HG03378 (cell line): ENCODE measurements around the gene TTC23.

Source experiments
- ATAC-seq: cut with Tn5 transposase; IDR thresholded peaks from one replicate; pipeline ENCODE4 v1.9.1; 2021; ENCODE audit warnings: mild to moderate bottlenecking, moderate library complexity; ENCODE audit not compliant: unreplicated experiment

The TTC23 gene

GRCh38 chr15:99249270-99249841, at the start of gene TTC23:
TTC23 (minus strand) TSS chr15:99249581; CDS start chr15:99228712, 20,869 bp downstream.
- no peak for ATAC-seq

DNA sequence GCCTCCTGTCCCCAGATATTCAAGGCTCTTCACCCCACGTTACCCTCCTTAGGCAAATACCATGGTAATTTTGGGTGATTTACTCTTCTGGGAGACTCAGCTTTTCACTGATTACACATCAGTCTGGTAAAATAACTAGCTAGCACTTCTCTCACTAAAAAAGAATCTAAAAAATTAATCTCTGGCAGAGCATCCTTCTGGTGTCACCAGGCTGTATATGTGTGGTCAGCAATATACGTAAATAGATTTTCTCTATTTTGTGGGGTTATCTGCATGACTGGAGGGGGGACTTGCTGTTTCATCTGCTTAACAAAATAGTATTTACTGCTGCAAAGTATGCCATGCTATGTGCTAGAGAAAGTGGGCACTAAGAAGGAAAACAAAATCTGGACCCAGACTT, 47.0 kb upstream of the TTC23 start:
- no peak for ATAC-seq

GRCh38 chr15:99295840-99296239, 46.5 kb upstream of the TTC23 start:
- no peak for ATAC-seq

GRCh38 chr15:99291643-99292042, 42.3 kb upstream of the TTC23 start:
- ATAC-seq = no peak

DNA sequence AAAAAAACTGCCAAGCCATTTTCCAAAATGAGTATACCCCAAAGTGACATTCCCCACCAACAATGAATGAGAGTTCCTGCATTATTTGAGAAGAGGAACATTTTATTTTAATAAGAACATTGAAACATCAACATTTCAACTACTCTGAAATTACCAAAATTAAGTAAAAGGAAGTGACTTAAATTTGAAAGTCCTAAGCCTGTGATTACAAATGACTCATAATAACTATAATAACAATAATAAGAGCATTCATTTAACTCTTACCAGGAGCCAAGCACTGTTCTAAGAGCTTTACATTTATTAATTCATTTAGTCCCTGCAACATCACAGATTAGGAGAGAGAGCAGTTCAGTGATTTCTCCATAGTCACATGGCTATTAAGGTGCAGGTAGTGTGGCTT, 34.3 kb upstream of the TTC23 start:
- no peak for ATAC-seq

DNA sequence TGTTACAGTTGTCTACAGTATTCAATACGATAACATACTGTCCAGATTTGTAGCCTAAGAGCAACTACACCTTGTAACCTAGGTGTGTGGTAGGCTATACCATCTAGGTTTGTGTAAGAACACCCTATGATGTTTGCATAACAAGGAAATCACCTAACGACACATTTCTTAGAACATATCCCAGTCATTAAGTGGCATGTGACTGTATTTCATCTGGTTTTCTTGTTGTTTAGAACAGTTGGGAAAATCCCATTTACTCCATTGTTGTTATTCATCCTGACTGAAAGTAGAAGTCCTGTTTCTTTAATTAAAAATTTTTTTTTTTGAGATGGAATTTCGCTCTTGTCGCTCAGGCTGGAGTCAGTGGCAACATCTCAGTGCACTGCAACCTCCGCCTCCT, 33.2 kb upstream of the TTC23 start:
- no peak for ATAC-seq

DNA sequence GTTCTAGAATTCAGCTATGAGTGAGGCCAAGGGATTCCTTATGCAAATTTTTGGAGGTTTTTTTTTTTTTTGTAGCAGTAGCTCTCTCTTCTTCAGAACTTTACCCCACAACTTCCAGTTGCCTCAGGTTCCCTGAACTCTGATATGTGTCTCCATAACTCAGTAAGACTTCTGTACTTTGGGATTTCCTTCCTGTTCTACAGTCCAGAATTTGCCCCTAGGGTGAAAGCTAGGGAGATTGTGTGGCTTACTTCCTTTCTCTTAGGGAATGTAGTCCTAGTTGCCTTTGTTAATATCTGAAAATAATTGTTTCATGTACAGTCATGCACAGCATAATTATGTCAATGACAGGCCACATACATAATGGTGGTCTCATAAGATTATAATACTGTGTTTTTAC, 32.7 kb upstream of the TTC23 start:
- ATAC-seq = no peak

DNA sequence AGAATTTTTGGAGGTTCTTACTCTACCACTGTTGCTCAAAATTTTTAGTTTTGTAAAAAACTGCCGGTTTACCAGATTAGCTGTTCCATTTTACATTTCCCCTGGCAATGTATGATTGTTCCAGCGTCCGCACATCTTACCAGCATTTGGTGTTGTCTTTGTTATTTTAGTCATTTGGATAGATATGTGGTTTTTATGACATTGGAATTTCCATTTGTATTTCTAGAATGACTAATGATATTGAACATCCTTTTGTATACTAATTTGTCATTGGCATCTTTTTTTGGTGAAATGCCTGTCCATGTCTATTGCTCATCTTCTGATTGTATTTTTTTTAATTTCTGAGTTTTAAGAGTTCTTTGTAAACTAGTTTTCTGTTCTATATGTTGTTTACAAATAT, 30.4 kb upstream of the TTC23 start:
- no peak for ATAC-seq

DNA sequence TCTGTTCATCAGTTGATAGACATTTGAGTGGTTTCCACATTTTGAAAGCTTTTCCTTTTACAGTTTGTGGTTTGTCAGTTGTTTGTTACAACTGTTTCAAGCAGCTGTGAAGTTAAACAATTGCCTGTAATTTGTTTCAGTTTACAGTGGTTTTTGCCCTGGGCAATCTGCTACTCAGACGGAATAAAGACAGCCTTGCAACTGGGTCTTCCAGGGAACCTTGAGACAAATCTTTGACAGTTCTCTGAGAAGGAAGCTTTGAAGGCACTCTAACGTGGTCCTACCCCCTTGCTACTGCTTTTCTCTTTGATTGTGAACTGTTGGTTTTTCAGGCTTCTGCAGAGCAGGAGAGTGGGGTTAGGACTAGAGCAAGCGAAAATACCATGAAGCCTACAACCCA, 29.9 kb upstream of the TTC23 start:
- no peak for ATAC-seq

DNA sequence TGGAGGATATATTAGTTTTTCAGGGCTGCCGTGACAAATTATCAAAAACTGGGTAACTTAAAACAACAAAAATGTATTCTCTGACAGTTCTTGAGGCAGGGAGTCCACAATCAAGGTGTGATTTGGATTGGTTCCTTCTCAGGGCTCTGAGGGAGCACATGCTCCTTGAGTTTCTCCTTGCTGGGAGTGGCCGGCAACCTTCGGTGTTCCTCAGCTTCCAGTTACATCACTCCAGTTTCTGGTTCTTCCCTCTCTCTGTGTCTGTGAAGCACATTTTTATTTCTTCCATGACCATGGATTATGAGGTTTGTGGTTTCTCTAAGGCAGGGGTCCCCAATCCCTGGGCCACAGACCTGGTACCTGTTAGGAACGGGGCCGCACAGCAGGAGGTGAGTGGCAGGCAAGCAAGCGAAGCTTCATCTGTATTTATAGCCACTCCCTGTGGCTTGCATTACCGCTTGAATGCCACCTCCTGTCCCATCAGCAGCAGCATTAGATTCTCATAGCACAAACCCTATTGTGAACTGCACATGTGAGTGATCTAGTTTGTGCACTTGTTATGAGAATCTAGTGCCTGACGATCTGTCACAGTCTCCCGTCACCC, 26.2 kb upstream of the TTC23 start:
- no peak for ATAC-seq

DNA sequence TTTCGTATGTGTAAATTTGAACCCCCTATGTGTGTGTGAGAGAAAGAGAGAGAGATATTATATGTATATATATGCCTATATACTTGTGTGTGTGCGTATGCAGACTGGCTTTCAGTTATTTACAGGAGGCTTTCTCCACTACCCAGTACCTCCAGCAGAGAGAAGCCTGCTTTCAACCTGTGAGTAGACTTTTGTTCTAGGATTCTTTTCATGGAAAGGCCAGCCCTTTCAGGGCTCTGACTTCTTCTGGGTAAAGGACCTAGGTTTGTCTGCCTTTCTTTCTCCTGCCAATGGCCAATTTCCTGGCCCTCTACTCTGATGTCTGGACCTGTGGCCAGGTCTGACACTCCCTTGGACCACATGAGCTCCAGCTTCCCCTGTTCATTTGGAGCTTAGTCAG, 25.7 kb upstream of the TTC23 start:
- no peak for ATAC-seq

DNA sequence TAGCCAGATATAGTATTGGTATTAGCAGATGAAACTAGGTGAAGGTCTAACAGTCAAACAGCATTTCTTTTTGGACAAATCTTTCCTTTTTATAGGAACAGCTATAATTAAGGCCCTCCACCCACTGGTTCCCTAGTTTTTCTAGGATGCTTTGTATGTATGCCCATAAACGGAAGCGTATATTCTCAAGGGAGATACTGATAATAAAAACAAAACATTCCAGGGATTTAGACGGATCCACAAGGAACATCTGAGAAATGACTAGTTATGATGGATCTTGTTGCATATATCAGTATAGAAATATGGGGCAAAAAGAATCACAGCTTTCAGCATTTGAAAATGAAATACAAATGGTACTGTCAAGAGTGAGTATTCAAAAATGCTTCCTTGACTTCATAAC, 24.4 kb upstream of the TTC23 start:
- ATAC-seq = no peak

DNA sequence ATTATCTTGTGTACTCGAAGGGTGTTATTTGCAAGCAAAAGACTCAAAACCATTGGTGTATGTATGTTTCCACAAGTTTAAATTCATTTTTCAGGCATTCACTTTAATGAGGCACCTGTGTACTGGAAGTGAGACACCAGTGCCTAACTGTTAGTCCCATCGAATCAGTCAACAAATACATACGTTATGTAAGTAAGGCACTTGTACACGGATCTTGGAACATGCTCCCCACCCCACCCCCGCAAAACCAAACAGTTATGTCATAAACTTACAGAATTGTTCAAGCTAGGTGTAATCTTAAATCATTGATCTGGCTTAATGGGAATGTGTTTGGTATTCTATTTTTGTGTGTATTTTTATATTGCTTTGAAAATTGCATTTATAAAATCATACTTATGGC, 19.1 kb upstream of the TTC23 start:
- no peak for ATAC-seq

GRCh38 chr15:99267957-99268356, 18.6 kb upstream of the TTC23 start:
- ATAC-seq = no peak

- ATAC-seq = no peak
Observed at GRCh38 chr15:99265541-99266070, 16.2 kb upstream of the TTC23 start.

DNA sequence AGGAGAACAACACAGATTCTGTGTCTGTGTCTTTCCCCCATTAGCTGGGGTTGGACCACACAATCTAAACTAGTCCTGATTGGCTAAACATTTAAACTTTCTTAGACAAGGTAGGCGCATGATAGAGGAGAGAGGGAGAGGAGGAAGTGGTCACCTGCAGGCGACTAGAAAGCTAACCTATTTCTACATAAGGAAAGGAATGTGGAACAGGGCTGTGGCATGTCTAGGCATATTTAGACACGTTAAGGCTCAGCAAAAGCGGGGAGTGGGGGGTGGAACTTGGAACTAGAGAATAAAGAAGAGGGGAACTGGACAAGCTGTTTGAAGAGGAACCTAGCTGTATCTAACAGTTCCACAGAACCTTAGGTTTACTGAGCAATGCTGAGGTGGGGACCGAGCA, 14.7 kb upstream of the TTC23 start:
- no peak for ATAC-seq

DNA sequence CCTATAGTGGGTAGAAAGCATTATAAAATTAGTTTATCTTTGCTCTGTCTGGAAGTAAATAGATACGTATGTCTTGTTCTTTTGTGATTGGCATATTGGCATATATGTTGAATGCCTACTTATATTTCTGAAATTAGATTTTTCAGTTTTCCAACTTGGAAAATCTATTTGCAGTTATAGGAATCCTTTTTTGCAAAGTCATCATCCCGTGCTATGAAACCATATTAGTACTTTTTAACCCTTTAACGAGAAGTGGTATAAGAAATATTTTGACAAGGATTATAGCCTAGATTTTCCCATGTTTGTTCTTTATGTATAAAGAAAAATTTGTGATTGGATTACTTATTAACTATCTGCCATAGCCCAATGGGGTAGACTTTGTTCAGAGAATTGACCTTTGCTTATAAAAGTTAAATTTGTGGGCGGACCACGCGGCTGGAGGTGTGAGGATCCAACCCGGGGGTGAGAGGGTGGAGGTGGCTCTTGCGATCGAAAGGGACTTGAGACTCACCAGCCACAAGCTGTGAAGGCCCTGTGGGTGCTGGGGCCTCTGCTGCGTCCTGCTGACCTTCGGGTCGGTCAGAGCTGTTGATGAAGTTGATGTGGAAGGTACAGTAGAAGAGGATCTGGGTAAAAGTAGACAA, 7.8 kb upstream of the TTC23 start:
- no peak for ATAC-seq

DNA sequence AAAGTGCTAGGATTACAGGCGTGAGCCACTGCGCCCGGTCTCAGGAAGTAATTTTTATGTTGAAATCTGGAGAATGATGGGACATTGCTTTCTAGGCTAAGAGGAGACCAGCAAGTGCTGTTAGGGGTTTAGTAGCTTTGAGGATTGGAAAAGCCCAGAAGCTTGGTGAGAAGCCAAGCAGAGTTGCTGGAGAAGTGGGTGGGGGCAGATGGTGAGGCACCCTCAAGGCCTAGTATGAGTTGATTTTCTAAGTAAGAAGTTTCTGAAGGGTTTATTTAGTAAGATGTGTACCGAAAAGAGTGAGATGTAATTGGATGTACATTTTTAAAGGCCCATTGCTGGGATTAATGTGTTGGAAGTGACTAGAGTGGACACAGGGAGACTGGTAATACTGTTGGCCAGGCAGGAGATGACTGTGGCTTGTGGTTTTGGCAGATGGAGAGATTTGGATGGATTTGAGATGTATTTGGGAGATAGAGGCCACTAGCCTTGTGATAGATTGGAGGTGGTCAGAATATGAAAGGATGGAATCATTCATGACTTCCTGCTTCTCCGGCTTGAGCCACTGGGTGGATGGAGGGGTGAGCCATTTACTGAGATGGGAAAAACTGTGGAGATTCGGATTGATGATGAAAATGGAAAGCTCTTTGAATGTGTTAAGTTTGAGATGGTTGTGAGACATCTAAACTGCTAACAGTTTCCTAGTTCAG, 4.2 kb upstream of the TTC23 start:
- ATAC-seq = no peak

DNA sequence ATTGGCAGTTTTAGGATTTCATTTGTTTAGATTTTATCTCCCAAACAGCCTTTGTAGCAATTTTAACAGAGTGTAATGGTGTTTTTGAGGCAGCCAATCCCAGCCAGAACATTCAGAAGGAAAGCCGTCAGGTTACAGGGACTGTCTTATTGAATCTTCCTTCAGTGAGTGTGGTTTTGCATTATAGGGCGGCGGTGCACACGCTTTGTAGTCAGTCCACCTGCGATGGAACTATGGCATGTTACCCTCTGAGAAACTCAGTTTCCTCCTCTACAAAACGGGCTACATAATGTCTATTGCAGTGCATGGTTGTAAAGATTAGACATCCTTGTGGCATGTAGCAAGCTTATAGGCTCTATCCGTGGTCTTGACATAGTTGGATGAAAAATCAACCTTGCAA, 2.9 kb upstream of the TTC23 start:
- ATAC-seq = no peak

GRCh38 chr15:99250857-99251841, 1.8 kb upstream of the TTC23 start, which contains the start of gene LRRC28:
LRRC28 (plus strand) TSS chr15:99251481; CDS start chr15:99255958, 4,477 bp downstream.
- peak; percentile 91 for ATAC-seq

GRCh38 chr15:99250494-99250856, 1.1 kb upstream of the TTC23 start:
- no peak for ATAC-seq
